K562 (cell line): Measurements from ENCODE around the gene SYNCRIP. TPM values are rescaled to one million over a fixed set of nuclear protein-coding genes. Genes with fewer than 3 reads are reported as not detected.

Source experiments
- ATAC-seq: fragments of 200-7000 bp; cut with Tn5 transposase; 3 replicates; pipeline ENCODE4 v1.9.1; 2020; ENCODE audit warnings: moderate library complexity
- BruUV-seq: library from RNA; stranded (reverse); fragments of 400-500 nt; replicated peaks from 2 replicates; lab custom pipeline; 2021; lab: Mats Ljungman, UMichigan
- CTCF ChIA-PET: fragments of 300-600 bp; formaldehyde crosslinking; extraction: SDS; loops from one replicate; lab custom pipeline; 2021; ENCODE audit warnings: low intra/inter-chr PET ratio; lab: Yijun Ruan, JAX
- POLR2A ChIA-PET: fragments of 300-600, 350-650 bp; sonication (Branson Sonifier 250); formaldehyde crosslinking; extraction: SDS; loops from one replicate; lab custom pipeline; 2021; ENCODE audit warnings: antibody characterized with exemption, inconsistent platforms; lab: Yijun Ruan, JAX
- DNase-seq, 4 experiments: peaks; one replicate each; pipeline versions ENCODE4 v3.0.0 to v3.0.0-alpha.2; 2011 to 2018; ENCODE audit warnings: low spot score in 3 of 4, mixed read lengths in 3 of 4; ENCODE audit errors: extremely low read depth in 1 of 4
- FAIRE-seq: peaks from 2 replicates; lab custom pipeline; 2011; peaks lifted over from hg19 to GRCh38; lab: Jason Lieb, UNC
- H2AFZ ChIP-seq: 2 replicates; pipeline ENCODE4 v1.6.0; 2011; ENCODE audit warnings: low read depth, low read length, control low read depth, inconsistent platforms
- H3K27ac ChIP-seq: fragments of 200-600 bp; 3 replicates; pipeline ENCODE4 v1.8.0; 2011; ENCODE audit warnings: low read depth, mild to moderate bottlenecking, control low read depth, inconsistent platforms, low read length, moderate library complexity, mixed read lengths; ENCODE audit errors: extremely low read depth
- H3K27me3 ChIP-seq, 2 experiments: fragments of 300-600 bp in 1 of 2; 2 replicates in 1 of 2; 3 replicates in 1 of 2; pipeline versions ENCODE4 v1.6.0 to v1.8.0; 2011; ENCODE audit warnings: inconsistent platforms in 2 of 2, low read length in 2 of 2, mild to moderate bottlenecking in 1 of 2, mixed read lengths in 1 of 2, moderate library complexity in 1 of 2; ENCODE audit not compliant: control insufficient read depth in 2 of 2, insufficient read depth in 2 of 2
- H3K36me3 ChIP-seq: fragments of 300-600 bp; 3 replicates; pipeline ENCODE4 v1.8.0; 2011; ENCODE audit warnings: mild to moderate bottlenecking, low read length, inconsistent platforms; ENCODE audit not compliant: control insufficient read depth, insufficient read depth
- H3K4me1 ChIP-seq, 2 experiments: fragments of 200-600 bp in 1 of 2; replicated peaks in 1 of 2; 2 replicates in 1 of 2; 3 replicates in 1 of 2; pipeline versions ENCODE4 v1.5.1 to v1.8.0; 2011; ENCODE audit warnings: inconsistent platforms in 2 of 2, low read length in 2 of 2, mild to moderate bottlenecking in 1 of 2, mixed read lengths in 1 of 2, moderate library complexity in 1 of 2; ENCODE audit not compliant: control insufficient read depth in 2 of 2, insufficient read depth in 2 of 2
- H3K4me2 ChIP-seq: 2 replicates; pipeline ENCODE4 v1.6.1; 2011; ENCODE audit warnings: low read length, control low read depth, inconsistent platforms, mixed read lengths; ENCODE audit not compliant: insufficient read depth
- H3K4me3 ChIP-seq: fragments of 200-600 bp; sonication (generic), shearing (Covaris generic); 2 replicates; pipeline ENCODE4 v1.5.1; 2016; ENCODE audit warnings: control low read depth, inconsistent platforms
- H3K79me2 ChIP-seq: fragments of 200-600 bp; 3 replicates; pipeline ENCODE4 v1.8.0; 2011; ENCODE audit warnings: low read length, inconsistent platforms; ENCODE audit not compliant: control insufficient read depth, insufficient read depth
- H3K9ac ChIP-seq, 2 experiments: 2 replicates each; pipeline versions ENCODE4 v1.6.0 to v1.6.1; 2011; ENCODE audit warnings: low read depth in 2 of 2, low read length in 2 of 2, control low read depth in 1 of 2, inconsistent platforms in 1 of 2, mild to moderate bottlenecking in 1 of 2, mixed read lengths in 1 of 2; ENCODE audit not compliant: insufficient read depth in 1 of 2
- H3K9me1 ChIP-seq: one replicate; pipeline ENCODE4 v1.6.0; 2011; ENCODE audit warnings: inconsistent platforms, mild to moderate bottlenecking, low read length, moderate library complexity; ENCODE audit not compliant: control insufficient read depth, insufficient read depth
- H3K9me3 ChIP-seq: replicated peaks from 2 replicates; pipeline ENCODE4 v1.5.1; 2011; ENCODE audit warnings: low read depth, low read length, inconsistent platforms; ENCODE audit not compliant: control insufficient read depth, insufficient read depth
- H4K20me1 ChIP-seq: replicated peaks from 2 replicates; pipeline ENCODE4 v1.6.1; 2011; ENCODE audit warnings: low read length, inconsistent platforms, mixed read lengths; ENCODE audit not compliant: control insufficient read depth, insufficient read depth
- POLR2H ChIP-seq: IDR thresholded peaks from 2 replicates; pipeline ENCODE4 v1.6.1; 2016; ENCODE audit warnings: missing genetic modification characterization, low read depth, mild to moderate bottlenecking, control low read depth, missing compliant biosample characterization, moderate library complexity
- RBM39 ChIP-seq: fragments of 200-400 bp; formaldehyde crosslinking; optimal IDR thresholded peaks from 2 replicates; pipeline ENCODE3; 2018; ENCODE audit warnings: low read depth, low read length
- XRCC3 ChIP-seq: fragments of 450-650 bp; IDR thresholded peaks from 2 replicates; pipeline ENCODE4 v1.6.1; 2017; ENCODE audit warnings: mild to moderate bottlenecking, moderate library complexity
- ZC3H8 ChIP-seq: fragments of 450-650 bp; IDR thresholded peaks from 2 replicates; pipeline ENCODE4 v1.6.1; 2017
- ZNF134 ChIP-seq: fragments of 250-450 bp; sonication (Bioruptor Pico); conservative IDR thresholded peaks from 2 replicates; pipeline ENCODE4 v1.4.0; 2020
- ZNF175 ChIP-seq: fragments of 200-800 bp; sonication (Bioruptor generic); IDR thresholded peaks from 2 replicates; pipeline ENCODE4 v1.6.1; 2016; ENCODE audit warnings: low read depth, mild to moderate bottlenecking, missing genetic modification characterization, missing compliant biosample characterization
- in situ Hi-C: fragments of 300-500 bp; cut with MboI; formaldehyde crosslinking; loops from 4 replicates; pipeline ENCODE4 v1.15.0; 2018; ENCODE audit warnings: inconsistent platforms, mixed read lengths
- intact Hi-C: fragments of 100-400 bp; cut with micrococcal nuclease; formaldehyde crosslinking; loops from 2 replicates; pipeline ENCODE4 v1.14.2; 2022
- polyA plus RNA-seq, 8 experiments: library from polyadenylated mRNA; depleted of rRNA in 4 of 8; stranded (reverse) in 5 of 8; unstranded in 3 of 8; fragments of >200 nt; fragmentation: Nextera tagmentation in 2 of 8; fragmentation: Illumina TruSeq in 1 of 8; extraction: Ambion mirVana in 2 of 8; extraction: Trizol in 1 of 8; gene quantifications; 2 replicates each; pipeline versions ENCODE4 v1.2.1 to v1.2.3, GENCODE V29; 2011 to 2014; ENCODE audit warnings: inconsistent platforms in 1 of 8, missing spikeins in 1 of 8
- total RNA-seq, 7 experiments: library from RNA; depleted of rRNA in 6 of 7; stranded (reverse); fragments of >200 nt in 6 of 7; fragmentation: Illumina TruSeq in 2 of 7; extraction: Trizol in 2 of 7; gene quantifications; 2 replicates each; pipeline versions ENCODE4 v1.2.1 to v1.2.3, GENCODE V29; 2011 to 2021; ENCODE audit warnings: low replicate concordance in 1 of 7
- TF ChIP-seq, protein P1 (sequence below): fragments of 250-450 bp; sonication (Bioruptor Pico); IDR thresholded peaks from 2 replicates; pipeline ENCODE4 v1.5.0; 2021
- TF ChIP-seq, protein P2 (sequence below): fragments of 450-650 bp; IDR thresholded peaks from 2 replicates; pipeline ENCODE4 v1.6.1; 2017; ENCODE audit warnings: antibody characterized with exemption, mild to moderate bottlenecking

SYNCRIP gene
- total and polyA plus RNA-seq, 9 of the 15 experiments (the other 6 are each of a cell fraction or from before 2014, with no cell fraction given) = 46.5 to 295 (median 140) TPM

DNA sequence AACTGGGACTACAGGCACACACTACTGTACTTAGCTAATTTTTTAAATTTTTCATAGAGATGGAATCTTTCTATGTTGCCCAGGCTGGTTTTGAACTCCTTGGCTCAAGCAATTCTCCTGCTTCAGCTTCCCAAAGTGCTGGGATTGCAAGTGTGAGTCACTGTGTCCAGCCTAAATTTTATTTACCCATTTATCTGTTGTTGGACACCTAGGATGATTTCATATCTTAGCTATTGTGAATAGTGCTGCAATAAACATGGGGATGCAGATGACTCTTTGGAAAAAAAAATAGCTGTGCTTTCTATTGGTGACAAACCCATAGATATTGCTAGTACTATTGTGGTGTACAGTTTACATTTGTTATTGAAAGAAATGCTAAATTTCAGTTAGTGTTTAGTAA lies 19.6 kb upstream of the SYNCRIP start:
- intact Hi-C loops (no loop called here), in situ Hi-C loops (no loop called here)
- H3K9ac ChIP-seq = no peak overlapping the region
- CTCF ChIA-PET = no interaction called here
- no peaks in the 10 kb centered on the region for H3K27me3 ChIP-seq
- no peaks in the 10 kb centered on the region for H3K79me2 ChIP-seq
- no peaks in the 10 kb centered on the region for H3K9me1 ChIP-seq
- no peak for ATAC-seq
- no peak overlapping the region for H2AFZ ChIP-seq
- H3K27ac ChIP-seq = no peak overlapping the region
- H3K4me3 ChIP-seq = no peak overlapping the region
- H3K9me3 ChIP-seq = no peaks in the 10 kb centered on the region; the same call in 1 of the 2 replicates
- TF ChIP-seq, protein P1, sequence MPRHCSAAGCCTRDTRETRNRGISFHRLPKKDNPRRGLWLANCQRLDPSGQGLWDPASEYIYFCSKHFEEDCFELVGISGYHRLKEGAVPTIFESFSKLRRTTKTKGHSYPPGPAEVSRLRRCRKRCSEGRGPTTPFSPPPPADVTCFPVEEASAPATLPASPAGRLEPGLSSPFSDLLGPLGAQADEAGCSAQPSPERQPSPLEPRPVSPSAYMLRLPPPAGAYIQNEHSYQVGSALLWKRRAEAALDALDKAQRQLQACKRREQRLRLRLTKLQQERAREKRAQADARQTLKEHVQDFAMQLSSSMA (CRISPR knock-in tag) = no peak
- no peak for TF ChIP-seq ZNF175
- no peak for TF ChIP-seq ZNF134
- TF ChIP-seq, protein P2, sequence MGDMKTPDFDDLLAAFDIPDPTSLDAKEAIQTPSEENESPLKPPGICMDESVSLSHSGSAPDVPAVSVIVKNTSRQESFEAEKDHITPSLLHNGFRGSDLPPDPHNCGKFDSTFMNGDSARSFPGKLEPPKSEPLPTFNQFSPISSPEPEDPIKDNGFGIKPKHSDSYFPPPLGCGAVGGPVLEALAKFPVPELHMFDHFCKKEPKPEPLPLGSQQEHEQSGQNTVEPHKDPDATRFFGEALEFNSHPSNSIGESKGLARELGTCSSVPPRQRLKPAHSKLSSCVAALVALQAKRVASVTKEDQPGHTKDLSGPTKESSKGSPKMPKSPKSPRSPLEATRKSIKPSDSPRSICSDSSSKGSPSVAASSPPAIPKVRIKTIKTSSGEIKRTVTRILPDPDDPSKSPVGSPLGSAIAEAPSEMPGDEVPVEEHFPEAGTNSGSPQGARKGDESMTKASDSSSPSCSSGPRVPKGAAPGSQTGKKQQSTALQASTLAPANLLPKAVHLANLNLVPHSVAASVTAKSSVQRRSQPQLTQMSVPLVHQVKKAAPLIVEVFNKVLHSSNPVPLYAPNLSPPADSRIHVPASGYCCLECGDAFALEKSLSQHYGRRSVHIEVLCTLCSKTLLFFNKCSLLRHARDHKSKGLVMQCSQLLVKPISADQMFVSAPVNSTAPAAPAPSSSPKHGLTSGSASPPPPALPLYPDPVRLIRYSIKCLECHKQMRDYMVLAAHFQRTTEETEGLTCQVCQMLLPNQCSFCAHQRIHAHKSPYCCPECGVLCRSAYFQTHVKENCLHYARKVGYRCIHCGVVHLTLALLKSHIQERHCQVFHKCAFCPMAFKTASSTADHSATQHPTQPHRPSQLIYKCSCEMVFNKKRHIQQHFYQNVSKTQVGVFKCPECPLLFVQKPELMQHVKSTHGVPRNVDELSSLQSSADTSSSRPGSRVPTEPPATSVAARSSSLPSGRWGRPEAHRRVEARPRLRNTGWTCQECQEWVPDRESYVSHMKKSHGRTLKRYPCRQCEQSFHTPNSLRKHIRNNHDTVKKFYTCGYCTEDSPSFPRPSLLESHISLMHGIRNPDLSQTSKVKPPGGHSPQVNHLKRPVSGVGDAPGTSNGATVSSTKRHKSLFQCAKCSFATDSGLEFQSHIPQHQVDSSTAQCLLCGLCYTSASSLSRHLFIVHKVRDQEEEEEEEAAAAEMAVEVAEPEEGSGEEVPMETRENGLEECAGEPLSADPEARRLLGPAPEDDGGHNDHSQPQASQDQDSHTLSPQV = no peak
- no peak for TF ChIP-seq RBM39
- no peak for TF ChIP-seq ZC3H8
- TF ChIP-seq XRCC3 = no peak
- TF ChIP-seq POLR2H (tag) = no peak
- DNase-seq = no peak
- no peak overlapping the region for H3K4me2 ChIP-seq
- peaks cover 3 to 5% of the 10 kb centered on the region in 2 experiments; a peak in 2 of 5 replicates for H3K4me1 ChIP-seq
- no peaks in the 10 kb centered on the region for H4K20me1 ChIP-seq
- FAIRE-seq = no peak
- no TSS peak for BruUV-seq
- no peaks in the 10 kb centered on the region for H3K36me3 ChIP-seq
- POLR2A ChIA-PET = interaction anchor here (9.0 kb wide), 1 partner anchor 14 kb away, joined by 92 read pairs; no protein-coding TSS in a partner anchor
